Kidney epithelial cell (primary cell): ENCODE measurements around the gene MCCC1. TPM values are rescaled to one million over a fixed set of nuclear protein-coding genes. Genes with fewer than 3 reads are reported as not detected.

Experiments used
- DNase-seq: peaks from one replicate; pipeline ENCODE4 v3.0.0-alpha.2; 2010; ENCODE audit warnings: low read depth
- H3K27me3 ChIP-seq: 2 replicates; pipeline ENCODE4 v1.6.0; 2011; ENCODE audit warnings: low read length; ENCODE audit not compliant: control insufficient read depth, insufficient read depth
- H3K36me3 ChIP-seq: 2 replicates; pipeline ENCODE4 v1.5.1; 2011; ENCODE audit warnings: low read length; ENCODE audit not compliant: control insufficient read depth, insufficient read depth
- H3K4me3 ChIP-seq: 2 replicates; pipeline ENCODE4 v1.5.1; 2011; ENCODE audit warnings: low read depth, mild to moderate bottlenecking, control low read depth, low read length
- CTCF ChIP-seq: IDR thresholded peaks from 2 replicates; pipeline ENCODE4 v1.5.1; 2011; ENCODE audit warnings: mild to moderate bottlenecking, moderate library complexity, low read length, control low read depth, inconsistent platforms; ENCODE audit not compliant: insufficient read depth, poor library complexity, severe bottlenecking
- total RNA-seq: library from RNA; depleted of rRNA; stranded (reverse); fragments of >200 nt; gene quantifications from 2 replicates; pipeline ENCODE4 v1.2.3, GENCODE V29; 2015

Gene MCCC1
- total RNA-seq, 1 donor from 2014 or later, result 15.9 TPM

GRCh38 chr3:182981038-182981380 lies 118.3 kb downstream of the MCCC1 start:
- Histone ChIP-seq H3K27me3 (no peaks in the 10 kb centered on the region), H3K36me3 (no peaks in the 10 kb centered on the region), H3K4me3 (peak overlapping the region; percentile 78)
- no peak for DNase-seq
- TF ChIP-seq CTCF, result no peak

- DNase-seq, result peak; percentile 31
- Histone ChIP-seq H3K4me3 (peak within 1 kb of the TSS; percentile 78), H3K36me3 (no peaks in the 10 kb centered on the region), H3K27me3 (no peaks in the 10 kb centered on the region)
- TF ChIP-seq CTCF, result no peak
Measured at GRCh38 chr3:182980204-182981037, 118.9 kb downstream of the MCCC1 start, which contains the start of gene DCUN1D1. TSS of gene DCUN1D1 (minus strand) at chr3:182980538. CDS start at chr3:182980489, 49 bp downstream.

GRCh38 chr3:182979674-182980191 lies 119.6 kb downstream of the MCCC1 start:
- TF ChIP-seq CTCF, result no peak
- H3K27me3 ChIP-seq, result no peaks in the 10 kb centered on the region
- H3K4me3 ChIP-seq, result peak overlapping the region; percentile 78
- no peaks in the 10 kb centered on the region for H3K36me3 ChIP-seq
- DNase-seq, result no peak

GRCh38 chr3:182979103-182979673 lies 120.1 kb downstream of the MCCC1 start:
- DNase-seq, result no peak
- Histone ChIP-seq H3K27me3 (no peaks in the 10 kb centered on the region), H3K4me3 (peak overlapping the region; percentile 78), H3K36me3 (no peaks in the 10 kb centered on the region)
- no peak for TF ChIP-seq CTCF

- DNase-seq, result no peak
- TF ChIP-seq CTCF, result no peak
- H3K4me3 ChIP-seq, result no peak overlapping the region
Measured at GRCh38 chr3:182978387-182978786, 120.9 kb downstream of the MCCC1 start.

More at GRCh38 chr3:182978387-182978786, 120.9 kb downstream of the MCCC1 start:
- H3K27me3 ChIP-seq, result no peaks in the 10 kb centered on the region
- no peaks in the 10 kb centered on the region for H3K36me3 ChIP-seq
